Upper lobe of left lung (tissue), 4 donors: ENCODE measurements around the gene ZNF606.

Experiments
- EP300 ChIP-seq, 4 donors: sonication (generic); formaldehyde crosslinking; IDR thresholded peaks; one replicate each; pipeline ENCODE4 v1.5.1; 2017; ENCODE audit warnings: antibody characterized with exemption in 4 of 4, control low read depth in 2 of 4
- POLR2A ChIP-seq, 4 donors: fragments of 450-650 bp; IDR thresholded peaks; one replicate each; pipeline ENCODE4 v1.5.1; 2016 to 2017; ENCODE audit warnings: antibody characterized with exemption in 4 of 4, mild to moderate bottlenecking in 2 of 4
- POLR2AphosphoS5 ChIP-seq, 2 donors: sonication (generic); formaldehyde crosslinking; IDR thresholded peaks; one replicate each; pipeline ENCODE4 v1.5.1; 2017; ENCODE audit warnings: antibody characterized with exemption in 2 of 2
- TF ChIP-seq, protein P1 (sequence below), 6 experiments: fragments of 450-650 bp in 4 of 6; fragments of 200-600 bp in 2 of 6; sonication (generic) in 2 of 6; IDR thresholded peaks; one replicate each; pipeline ENCODE4 v1.5.1; 2016 to 2019; ENCODE audit warnings: antibody characterized with exemption in 6 of 6

GRCh38 chr19:57941593-57941992 lies 61.0 kb downstream of the ZNF606 start:
- TF ChIP-seq, protein P1, sequence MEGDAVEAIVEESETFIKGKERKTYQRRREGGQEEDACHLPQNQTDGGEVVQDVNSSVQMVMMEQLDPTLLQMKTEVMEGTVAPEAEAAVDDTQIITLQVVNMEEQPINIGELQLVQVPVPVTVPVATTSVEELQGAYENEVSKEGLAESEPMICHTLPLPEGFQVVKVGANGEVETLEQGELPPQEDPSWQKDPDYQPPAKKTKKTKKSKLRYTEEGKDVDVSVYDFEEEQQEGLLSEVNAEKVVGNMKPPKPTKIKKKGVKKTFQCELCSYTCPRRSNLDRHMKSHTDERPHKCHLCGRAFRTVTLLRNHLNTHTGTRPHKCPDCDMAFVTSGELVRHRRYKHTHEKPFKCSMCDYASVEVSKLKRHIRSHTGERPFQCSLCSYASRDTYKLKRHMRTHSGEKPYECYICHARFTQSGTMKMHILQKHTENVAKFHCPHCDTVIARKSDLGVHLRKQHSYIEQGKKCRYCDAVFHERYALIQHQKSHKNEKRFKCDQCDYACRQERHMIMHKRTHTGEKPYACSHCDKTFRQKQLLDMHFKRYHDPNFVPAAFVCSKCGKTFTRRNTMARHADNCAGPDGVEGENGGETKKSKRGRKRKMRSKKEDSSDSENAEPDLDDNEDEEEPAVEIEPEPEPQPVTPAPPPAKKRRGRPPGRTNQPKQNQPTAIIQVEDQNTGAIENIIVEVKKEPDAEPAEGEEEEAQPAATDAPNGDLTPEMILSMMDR (IDR thresholded peaks at IDR 0.05) = no peak
- no peak for TF ChIP-seq POLR2A (IDR thresholded peaks at IDR 0.05)
- TF ChIP-seq POLR2AphosphoS5 (IDR thresholded peaks at IDR 0.05) = no peak
- TF ChIP-seq EP300 (IDR thresholded peaks at IDR 0.05) = no peak
